ENCODE results near the gene PTPRM.

- TF ChIP-seq CTCF (conservative IDR thresholded peaks at IDR 0.05; ENCODE audit: low read depth, low read length) (no peak), POLR2A (IDR thresholded peaks at IDR 0.05; ENCODE audit: low read depth, low read length) (no peak), ELK1 (IDR thresholded peaks at IDR 0.05; ENCODE audit: borderline replicate concordance, low read depth, low read length) (no peak), MAZ (IDR thresholded peaks at IDR 0.05; ENCODE audit: borderline replicate concordance, low read depth, low read length) (no peak), CEBPB (IDR thresholded peaks at IDR 0.05; ENCODE audit: low read depth, low read length) (no peak; the same call in 1 of the 2 replicates), NFE2L2 (IDR thresholded peaks at IDR 0.05; ENCODE audit: low read depth, low read length) (no peak), RFX5 (IDR thresholded peaks at IDR 0.05; ENCODE audit: low read depth, low read length) (no peak), MXI1 (IDR thresholded peaks at IDR 0.05; ENCODE audit: borderline replicate concordance, low read depth, low read length) (no peak), RCOR1 (IDR thresholded peaks at IDR 0.05; ENCODE audit: insufficient replicate concordance, low read length) (peak; percentile 30), FOS (IDR thresholded peaks at IDR 0.05; ENCODE audit: low read depth, low read length) (peak; percentile 33; the same call in 1 of the 2 replicates), USF2 (IDR thresholded peaks at IDR 0.05; ENCODE audit: low read depth, low read length) (no peak), CHD1 (IDR thresholded peaks at IDR 0.05; ENCODE audit: low read depth, low read length) (no peak), SMC3 (IDR thresholded peaks at IDR 0.05; ENCODE audit: low read depth, low read length) (no peak)
Measured at GRCh38 chr18:8188184-8188583, 621.1 kb downstream of the PTPRM start.
